NCI-H1694 treated with DMSO at 0.1 percent for 48 hours (cell line): ENCODE data around the gene SHISAL1.

Experiments used
- DNase-seq: peaks from one replicate; lab custom pipeline; 2025; lab: John Stamatoyannopoulos, UW

Gene SHISAL1

DNA sequence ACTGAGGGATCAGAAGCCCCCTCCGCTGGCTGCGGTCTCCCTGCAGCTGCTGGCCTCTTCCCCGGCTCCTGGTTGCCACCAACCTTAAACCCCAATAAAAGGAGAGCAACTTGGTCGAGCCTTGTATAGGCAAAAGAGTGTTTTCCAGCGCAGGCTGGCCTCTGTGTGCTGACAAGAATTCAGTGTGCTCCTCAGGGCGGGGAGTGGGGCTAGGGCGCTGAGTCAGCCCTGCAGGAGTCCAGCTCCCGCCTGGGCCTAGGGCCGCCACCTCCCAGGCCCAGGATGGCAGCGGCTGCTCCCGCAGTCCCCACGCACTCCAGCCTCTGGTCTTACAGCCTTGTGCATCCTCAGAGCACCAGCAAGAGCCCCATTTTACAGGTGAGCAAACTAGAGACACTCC, at the start of gene SHISAL1:
Gene SHISAL1, minus strand, starts transcription at position 186 of the 400 bp plus-strand sequence. CDS start 12,006 bp downstream, outside the sequence.
- DNase-seq: no peak

GRCh38 chr22:44361391-44362126, 48.8 kb upstream of the SHISAL1 start:
- DNase-seq: no peak

DNA sequence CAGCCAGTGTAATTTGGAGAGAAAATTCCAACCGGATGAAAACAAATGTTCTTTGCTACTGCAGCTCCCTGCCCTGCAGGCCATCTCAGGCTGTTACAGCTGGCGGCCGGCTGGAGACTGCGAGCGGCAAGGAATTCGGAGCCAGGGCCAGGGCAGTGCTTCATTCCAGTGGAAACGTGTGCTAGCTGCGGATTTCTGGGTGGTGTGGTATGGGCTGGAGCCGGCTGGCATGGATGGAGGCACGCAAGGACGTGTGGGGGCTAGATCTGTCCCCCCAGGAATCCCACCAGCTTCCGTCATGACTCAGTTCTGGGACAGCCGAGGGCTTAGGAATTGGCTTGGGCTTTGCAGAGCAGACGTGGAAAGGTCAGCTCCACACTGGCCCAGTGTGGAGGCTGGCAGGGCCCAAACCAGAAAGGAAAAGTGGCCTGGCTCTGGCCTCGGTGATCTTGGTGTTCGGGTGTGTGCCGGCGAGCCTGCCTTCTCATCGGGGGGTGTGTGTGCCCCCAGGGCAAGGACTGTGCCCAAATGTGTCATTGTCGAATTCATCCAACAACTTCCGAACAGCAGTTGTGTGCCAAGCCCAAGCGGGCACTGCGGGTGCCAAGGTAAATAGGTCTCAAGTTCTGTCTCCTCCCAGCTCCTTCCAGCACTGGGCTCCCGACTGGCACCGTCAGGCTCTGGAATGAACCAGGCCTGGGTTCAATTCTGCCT, 48.1 kb upstream of the SHISAL1 start:
- no peak for DNase-seq

DNA sequence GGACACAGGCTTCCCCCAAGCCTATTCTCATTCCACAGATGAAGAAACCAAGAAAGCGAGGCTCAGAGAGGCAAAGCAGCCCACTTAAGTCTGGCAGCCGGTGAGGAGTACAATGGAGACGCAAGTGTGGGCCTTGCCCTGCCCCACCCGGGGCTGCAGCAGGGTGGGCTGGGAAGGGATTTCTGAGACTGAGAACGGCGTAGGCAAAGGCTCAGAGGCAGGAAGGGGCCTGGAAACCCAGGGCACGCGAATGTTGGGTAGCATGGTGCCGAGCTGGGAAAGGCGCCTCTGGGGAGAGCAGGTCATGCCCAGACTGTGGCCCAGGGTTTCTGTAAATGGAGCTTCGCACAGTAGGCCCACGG, 47.5 kb upstream of the SHISAL1 start:
- no peak for DNase-seq

GRCh38 chr22:44359496-44360110, 46.9 kb upstream of the SHISAL1 start:
- no peak for DNase-seq

DNA sequence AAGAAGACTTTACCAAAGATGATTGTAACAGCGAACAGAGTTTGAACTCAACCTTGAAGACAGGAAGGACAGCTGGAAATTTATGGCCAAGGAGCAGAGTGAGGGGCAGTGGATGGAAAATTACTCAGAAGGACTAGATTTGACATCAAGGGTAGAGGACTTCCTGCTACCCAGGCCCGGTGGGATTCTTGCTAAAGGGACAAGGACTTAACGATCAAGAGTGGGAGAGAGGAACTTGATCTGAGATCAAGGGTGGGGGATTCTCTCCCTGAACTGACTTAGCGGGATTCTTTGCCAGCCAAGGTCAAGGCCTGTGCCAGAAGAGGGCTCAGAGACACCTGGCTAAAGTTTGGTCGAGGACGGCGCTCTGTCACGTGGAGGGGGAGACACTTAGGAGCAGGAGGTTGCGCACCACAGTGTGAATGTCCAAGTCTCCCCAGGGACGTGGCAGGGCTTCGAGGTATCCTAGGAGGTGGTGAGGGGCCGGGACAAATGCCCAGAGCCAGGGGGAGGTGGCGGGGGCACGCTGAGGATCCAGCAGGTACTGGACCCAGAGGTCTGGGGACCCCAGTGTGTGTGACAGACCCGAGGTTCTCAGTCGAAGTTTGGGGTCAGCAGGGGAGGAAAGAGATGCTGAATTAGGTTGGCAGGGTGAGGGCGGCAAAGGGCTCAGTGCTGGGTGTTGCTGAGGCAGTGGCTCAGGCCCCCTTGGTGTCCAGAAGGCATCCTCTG, 46.1 kb upstream of the SHISAL1 start:
- no peak for DNase-seq

DNA sequence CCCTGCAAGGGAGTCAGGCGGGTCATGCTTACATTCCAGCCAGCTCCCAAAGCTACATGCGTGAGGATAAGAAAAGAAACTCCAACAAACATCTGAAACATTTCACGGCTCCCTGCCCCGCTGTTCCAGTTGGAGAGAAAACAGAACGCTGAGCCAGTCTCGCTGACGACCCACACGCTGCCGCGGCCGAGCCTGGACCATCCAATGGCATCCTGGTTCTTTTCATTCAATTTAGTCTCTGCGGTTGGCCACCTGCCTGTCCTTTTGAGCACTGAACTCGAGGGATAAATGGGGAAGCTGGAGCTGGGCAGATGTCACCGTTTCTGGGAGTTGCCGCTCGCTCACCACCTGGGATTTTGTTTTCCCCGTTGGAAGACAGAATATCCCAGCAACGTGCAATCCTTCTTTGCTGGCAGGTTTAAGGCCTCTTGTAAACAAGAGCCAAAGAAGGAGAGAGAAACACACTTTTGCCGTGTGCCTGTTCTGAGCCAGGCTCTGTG, 45.3 kb upstream of the SHISAL1 start:
- DNase-seq: peak; percentile 66

DNA sequence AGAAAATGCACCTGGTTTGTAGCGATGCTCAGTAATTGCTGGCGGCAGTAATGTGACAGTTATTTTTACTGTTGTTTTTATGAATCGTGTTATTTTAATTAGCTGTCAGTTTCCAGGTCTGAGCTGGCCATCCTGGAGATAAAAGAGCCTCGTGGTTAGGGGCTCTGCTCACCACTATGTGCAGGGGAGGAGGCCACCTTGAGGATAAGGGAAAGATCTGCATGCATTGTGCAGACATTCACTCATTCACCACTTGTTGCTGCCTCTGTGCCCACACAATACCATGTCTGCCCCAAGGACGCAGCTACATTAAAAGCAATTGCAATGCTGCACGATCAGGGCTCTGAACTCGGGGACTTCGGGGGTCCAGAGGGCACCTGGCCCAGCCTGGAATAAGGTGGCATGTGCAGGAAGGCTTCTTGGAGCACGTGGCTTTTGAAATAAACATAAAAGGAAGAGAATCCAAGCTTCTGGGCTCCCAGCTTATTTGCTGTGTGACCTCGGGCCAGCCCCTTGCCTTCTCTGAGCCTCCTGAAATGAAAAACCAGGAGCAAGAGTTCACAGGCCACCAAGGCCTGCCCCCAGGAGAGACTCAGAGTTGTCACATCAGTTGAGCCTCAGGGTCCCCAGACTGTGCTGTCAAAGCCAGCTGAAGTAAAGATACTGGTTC, 44.7 kb upstream of the SHISAL1 start:
- peak; percentile 47 for DNase-seq

GRCh38 chr22:44355716-44356070, 42.9 kb upstream of the SHISAL1 start:
- no peak for DNase-seq

DNA sequence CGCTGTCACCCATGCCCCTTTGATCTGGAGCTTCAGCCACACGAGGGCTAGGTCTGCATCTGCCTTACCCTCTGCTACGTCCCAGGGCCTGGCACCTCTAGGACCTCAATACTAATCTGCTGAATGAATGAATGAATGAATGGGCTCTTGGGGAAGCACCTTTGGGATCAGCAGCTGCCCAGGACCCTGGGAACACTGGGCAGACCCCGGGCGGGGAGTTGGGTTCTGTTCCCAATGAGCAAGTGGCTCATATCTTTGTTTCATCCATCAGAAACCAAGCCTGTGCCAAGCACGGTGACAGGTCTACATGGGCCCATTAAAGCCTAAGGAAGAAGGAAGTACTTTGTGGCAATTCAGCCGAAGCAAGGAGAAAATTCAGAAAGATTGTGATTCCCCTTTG, 41.5 kb upstream of the SHISAL1 start:
- no peak for DNase-seq

- DNase-seq: no peak
Measured at GRCh38 chr22:44353041-44353440, 40.3 kb upstream of the SHISAL1 start.

GRCh38 chr22:44352378-44353035, 39.8 kb upstream of the SHISAL1 start:
- DNase-seq: no peak

DNA sequence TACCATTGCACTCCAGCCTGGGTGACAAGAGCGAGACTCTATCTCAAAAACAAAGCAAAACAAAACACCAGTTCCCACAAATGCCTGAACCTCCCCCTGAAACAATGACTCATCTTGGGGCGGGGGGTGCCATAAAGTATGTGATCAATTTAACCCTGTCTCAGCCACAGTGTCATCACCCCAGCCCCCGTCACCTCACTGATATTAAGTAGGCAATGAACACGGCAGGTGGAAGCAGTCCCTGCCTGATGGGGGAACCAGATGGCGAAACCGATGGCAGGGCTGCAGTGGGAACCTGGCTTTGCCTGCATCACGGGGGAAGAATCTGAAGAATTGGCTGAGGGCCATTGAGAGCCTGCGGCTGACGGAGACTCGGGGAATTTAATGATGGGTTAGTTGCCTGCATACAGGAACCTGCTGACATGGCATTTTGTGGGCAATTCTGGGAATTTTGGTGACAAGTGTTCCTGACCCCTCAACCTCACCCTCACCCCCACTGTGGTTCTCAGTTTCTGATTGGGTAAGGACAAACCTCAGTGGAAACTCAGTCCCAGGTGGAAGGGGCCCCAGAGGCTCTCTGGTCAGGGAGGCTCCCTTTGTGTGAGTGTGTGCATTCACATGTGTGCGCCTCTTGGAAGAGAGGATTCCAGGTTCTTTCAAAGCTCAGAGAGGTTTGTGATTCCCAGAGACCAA, 39.1 kb upstream of the SHISAL1 start:
- peak; percentile 95 for DNase-seq

DNA sequence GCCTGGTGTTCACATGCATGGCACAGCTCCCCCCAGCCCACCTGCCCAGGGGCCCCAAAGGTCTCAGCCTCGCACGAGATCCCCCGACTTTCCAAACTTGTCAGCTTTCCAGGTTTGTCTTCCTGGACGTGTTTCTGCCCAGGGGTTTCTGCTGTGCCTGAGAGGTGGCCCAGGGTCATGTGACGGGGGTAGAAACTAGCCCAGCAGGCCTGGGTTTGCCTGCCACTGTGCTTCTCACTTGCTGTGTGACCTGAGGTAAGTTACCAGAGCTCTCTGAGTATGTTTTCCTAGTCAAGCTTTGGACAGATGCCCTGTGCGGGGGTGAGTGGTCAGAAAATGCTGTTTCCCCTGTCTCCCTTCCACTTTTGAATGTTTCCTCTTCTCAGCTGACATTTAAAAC, 38.3 kb upstream of the SHISAL1 start:
- DNase-seq: no peak

DNA sequence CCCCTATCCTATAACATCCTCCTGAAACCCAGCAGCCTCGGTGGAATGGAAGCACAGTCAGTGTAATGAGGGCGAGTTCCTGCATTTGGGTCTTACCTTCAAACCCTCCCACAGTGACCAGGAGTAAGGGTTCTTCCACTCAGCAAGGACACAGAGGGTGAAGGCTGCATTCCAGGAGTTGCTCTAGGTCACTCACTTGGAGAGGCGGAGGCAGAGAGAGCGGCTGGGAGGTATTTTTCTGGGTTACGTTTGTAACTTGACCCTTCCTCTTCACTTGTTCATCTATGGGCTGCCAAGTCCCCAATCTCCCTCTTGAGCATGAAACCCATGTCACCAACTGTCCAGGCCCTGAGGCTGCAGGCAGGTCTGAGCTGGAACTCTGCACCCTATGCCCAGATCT, 36.8 kb upstream of the SHISAL1 start:
- DNase-seq: no peak

DNA sequence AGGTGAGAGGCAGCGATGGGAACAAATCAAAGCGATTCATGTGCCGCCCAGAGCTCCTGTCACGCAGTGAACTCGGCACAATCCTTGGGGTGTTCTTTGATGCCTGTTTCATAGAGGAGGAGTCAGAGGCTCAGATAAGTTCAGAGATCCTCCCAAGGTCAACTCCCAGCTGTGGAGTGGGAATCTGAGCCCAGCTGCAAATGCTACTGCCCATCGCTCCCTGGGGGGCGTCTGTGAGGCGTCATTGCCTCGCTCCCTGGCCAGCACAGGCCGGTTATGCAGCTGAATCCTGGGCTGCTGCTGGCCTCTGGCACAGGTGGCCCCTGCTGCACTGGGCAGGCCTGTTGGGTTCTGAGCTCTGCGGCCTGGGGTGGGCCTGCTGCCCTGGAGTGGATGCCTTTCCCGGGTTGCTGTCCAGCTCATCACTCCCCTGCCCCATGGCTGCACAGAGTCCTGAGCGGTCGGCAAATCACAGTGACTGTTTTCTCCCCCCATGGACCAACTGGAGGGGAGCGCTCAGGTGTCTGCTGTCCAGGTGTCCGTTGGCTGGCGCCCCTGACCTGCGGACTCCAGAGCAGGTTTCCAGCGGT, 36.3 kb upstream of the SHISAL1 start:
- no peak for DNase-seq

GRCh38 chr22:44347549-44347948, 34.8 kb upstream of the SHISAL1 start:
- peak; percentile 23 for DNase-seq

DNA sequence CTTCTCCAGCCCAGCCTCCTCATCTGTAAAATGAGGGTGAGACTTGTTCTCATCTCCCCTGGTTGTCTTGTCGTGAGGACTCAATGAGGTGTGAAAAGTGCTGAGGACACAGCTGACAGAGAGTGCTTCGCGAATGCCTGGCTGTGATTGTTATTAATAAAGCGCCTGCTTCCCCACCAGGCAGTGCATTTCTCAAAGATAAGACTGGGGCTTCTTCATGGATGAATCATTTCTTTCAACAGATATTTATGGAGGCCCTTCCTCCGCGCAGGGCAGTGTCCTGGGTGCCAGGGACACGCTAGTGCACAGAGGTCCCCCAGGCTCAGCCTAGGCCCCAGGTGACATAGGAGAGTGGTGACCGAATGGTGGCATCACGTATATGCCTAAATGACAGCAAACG, 34.3 kb upstream of the SHISAL1 start:
- no peak for DNase-seq

- DNase-seq: peak; percentile 39
Measured at GRCh38 chr22:44345872-44346271, 33.1 kb upstream of the SHISAL1 start.

DNA sequence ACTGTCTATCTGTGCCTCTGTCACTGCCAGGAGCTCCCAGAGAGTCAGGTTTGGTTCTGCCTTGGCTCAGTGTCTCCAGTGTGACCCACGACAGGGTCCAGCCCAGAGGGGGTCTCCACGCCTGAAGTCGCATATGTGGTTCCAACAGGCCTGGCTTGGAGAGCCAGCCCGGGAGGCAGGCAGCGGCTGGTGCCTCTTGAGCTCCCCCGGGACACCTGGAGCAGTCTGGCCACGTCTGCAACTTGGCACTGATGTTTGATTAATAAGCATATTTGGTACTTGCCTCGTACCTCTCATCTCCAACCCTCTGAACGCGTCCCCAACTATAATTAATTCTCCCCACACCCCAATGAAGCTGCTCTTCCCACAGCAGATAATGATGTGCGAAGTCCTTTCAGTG, 31.7 kb upstream of the SHISAL1 start:
- peak; percentile 38 for DNase-seq
